Stimulated activated CD8-positive, alpha-beta memory T cell treated with anti-CD3 and anti-CD28 coated beads, Interleukin-12 subunit alpha, Interleukin-12 subunit beta, amount 100 ng/mL, for 24 hours (primary cell): Measurements from ENCODE around the gene ITGA4.

ENCODE experiments used
- DNase-seq: peaks from one replicate; pipeline ENCODE4 v3.0.0-alpha.2; 2020; ENCODE audit errors: extremely low read depth

ITGA4 gene

GRCh38 chr2:181515719-181516118 is 58.5 kb downstream of the ITGA4 start:
- DNase-seq, result no peak

GRCh38 chr2:181516992-181517391 is 59.8 kb downstream of the ITGA4 start:
- no peak for DNase-seq

GRCh38 chr2:181517685-181518301 is 60.6 kb downstream of the ITGA4 start:
- no peak for DNase-seq

GRCh38 chr2:181520253-181520652 is 63.1 kb downstream of the ITGA4 start:
- DNase-seq, result no peak

- no peak for DNase-seq
These were observed 66.6 kb downstream of the ITGA4 start for GRCh38 chr2:181523756-181524155.

- no peak for DNase-seq
These were observed 68.8 kb downstream of the ITGA4 start for GRCh38 chr2:181526014-181526413.

- no peak for DNase-seq
These were observed 69.9 kb downstream of the ITGA4 start for GRCh38 chr2:181527058-181527457.

- DNase-seq, result no peak
These were observed 71.3 kb downstream of the ITGA4 start for GRCh38 chr2:181528441-181528840.

GRCh38 chr2:181536730-181537129 is 79.5 kb downstream of the ITGA4 start:
- DNase-seq, result no peak

GRCh38 chr2:181540421-181540820 is 83.2 kb downstream of the ITGA4 start:
- DNase-seq, result no peak

- DNase-seq, result no peak
These were observed 85.0 kb downstream of the ITGA4 start for GRCh38 chr2:181542170-181542569.

- no peak for DNase-seq
These were observed 88.9 kb downstream of the ITGA4 start for GRCh38 chr2:181546086-181546485.

GRCh38 chr2:181552808-181553207 is 95.6 kb downstream of the ITGA4 start:
- DNase-seq, result no peak

- DNase-seq, result no peak
These were observed 96.1 kb downstream of the ITGA4 start for GRCh38 chr2:181553244-181553643.

GRCh38 chr2:181554061-181554830 is 97.1 kb downstream of the ITGA4 start:
- no peak for DNase-seq

GRCh38 chr2:181558371-181558770 is 101.2 kb downstream of the ITGA4 start:
- DNase-seq, result no peak

- DNase-seq, result no peak
These were observed 106.0 kb downstream of the ITGA4 start for GRCh38 chr2:181563101-181563692.

- no peak for DNase-seq
These were observed 109.3 kb downstream of the ITGA4 start for GRCh38 chr2:181566334-181567032.

- no peak for DNase-seq
These were observed 112.9 kb downstream of the ITGA4 start for GRCh38 chr2:181570059-181570458.

GRCh38 chr2:181570833-181571661 is 113.9 kb downstream of the ITGA4 start:
- no peak for DNase-seq

- no peak for DNase-seq
These were observed 116.1 kb downstream of the ITGA4 start for GRCh38 chr2:181573140-181573736.
